ENCODE results near the gene NEDD4.
A peak's percentile ranks its signal among the peaks of the same experiment; 100 is the strongest.

The NEDD4 gene

GRCh38 chr15:55993111-55993803, at the start of gene NEDD4:
Gene NEDD4 (minus strand): TSS chr15:55993612. CDS start chr15:55993555, 57 bp downstream.
- TF ChIP-seq CTCF (IDR thresholded peaks at IDR 0.05; ENCODE audit: extremely low read depth, missing control alignments) = peak; percentile 71
- DNase-seq (ENCODE audit: low spot score) = peak; percentile 95

GRCh38 chr15:56042498-56042897, 49.1 kb upstream of the NEDD4 start:
- TF ChIP-seq CTCF (IDR thresholded peaks at IDR 0.05; ENCODE audit: extremely low read depth, missing control alignments) = no peak
- DNase-seq (ENCODE audit: low spot score) = no peak

- DNase-seq (ENCODE audit: low spot score) = no peak
- no peak for TF ChIP-seq CTCF (IDR thresholded peaks at IDR 0.05; ENCODE audit: extremely low read depth, missing control alignments)
Observed at GRCh38 chr15:56042031-56042430, 48.6 kb upstream of the NEDD4 start.

- no peak for DNase-seq (ENCODE audit: low spot score)
- TF ChIP-seq CTCF (IDR thresholded peaks at IDR 0.05; ENCODE audit: extremely low read depth, missing control alignments) = no peak
Observed at GRCh38 chr15:56040081-56041035, 46.9 kb upstream of the NEDD4 start.

- no peak for DNase-seq (ENCODE audit: low spot score)
- TF ChIP-seq CTCF (IDR thresholded peaks at IDR 0.05; ENCODE audit: extremely low read depth, missing control alignments) = no peak
Observed at GRCh38 chr15:56038707-56039106, 45.3 kb upstream of the NEDD4 start.

GRCh38 chr15:56038015-56038414, 44.6 kb upstream of the NEDD4 start:
- no peak for DNase-seq (ENCODE audit: low spot score)
- TF ChIP-seq CTCF (IDR thresholded peaks at IDR 0.05; ENCODE audit: extremely low read depth, missing control alignments) = no peak

- no peak for DNase-seq (ENCODE audit: low spot score)
- TF ChIP-seq CTCF (IDR thresholded peaks at IDR 0.05; ENCODE audit: extremely low read depth, missing control alignments) = no peak
Observed at GRCh38 chr15:56036546-56037067, 43.2 kb upstream of the NEDD4 start.
